Skeletal muscle satellite cell (primary cell): ENCODE results near the gene CFAP61.
A peak's percentile ranks its signal among the peaks of the same experiment; 100 is the strongest.
"Not testable (repeated sequence)": the region's sequence is repeated elsewhere in the genome, so short reads cannot be mapped to it uniquely, and the experiment has no call there.

Experiments used
- H3K27me3 ChIP-seq: 2 replicates; pipeline ENCODE4 v1.7.0; 2013; ENCODE audit warnings: low read length; ENCODE audit not compliant: control insufficient read depth, insufficient read depth
- H3K36me3 ChIP-seq: 2 replicates; pipeline ENCODE4 v1.7.0; 2013; ENCODE audit warnings: mild to moderate bottlenecking, control low read depth, low read length; ENCODE audit not compliant: insufficient read depth
- H3K4me1 ChIP-seq: 2 replicates; pipeline ENCODE4 v1.7.0; 2013; ENCODE audit warnings: low read length; ENCODE audit not compliant: control insufficient read depth, insufficient read depth
- H3K4me2 ChIP-seq: 2 replicates; pipeline ENCODE4 v1.7.0; 2013; ENCODE audit warnings: mild to moderate bottlenecking, low read length
- H3K4me3 ChIP-seq: 2 replicates; pipeline ENCODE4 v1.7.0; 2013; ENCODE audit warnings: low read length
- H3K9ac ChIP-seq: 2 replicates; pipeline ENCODE4 v1.7.0; 2013; ENCODE audit warnings: mild to moderate bottlenecking, low read depth, low read length, moderate library complexity
- H3K9me3 ChIP-seq: replicated peaks from 2 replicates; pipeline ENCODE4 v1.7.0; 2013; ENCODE audit warnings: mild to moderate bottlenecking, control low read depth, low read length

CFAP61 gene

DNA sequence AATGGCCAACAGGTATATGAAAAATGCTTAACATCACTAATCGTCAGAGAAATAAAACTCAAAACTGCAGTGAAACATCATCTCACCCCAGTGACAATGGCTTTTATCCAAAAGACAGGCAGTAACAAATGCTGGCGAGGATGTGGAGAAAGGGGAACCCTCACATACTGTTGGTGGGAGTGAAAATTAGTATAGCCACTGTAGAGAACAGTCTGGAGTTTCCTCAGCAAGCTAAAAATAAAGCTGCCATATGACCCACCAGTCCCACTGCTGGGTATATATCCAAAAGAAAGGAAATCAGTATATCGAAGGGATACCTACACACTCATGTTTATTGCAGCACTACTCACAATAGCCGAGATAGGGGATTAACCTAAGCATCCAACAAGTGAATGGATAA is 292.1 kb downstream of the CFAP61 start:
- Histone ChIP-seq H3K4me3 (no peak overlapping the region), H3K36me3 (no peaks in the 10 kb centered on the region), H3K27me3 (no peaks in the 10 kb centered on the region), H3K4me1 (no peaks in the 10 kb centered on the region), H3K4me2 (no peak overlapping the region), H3K9me3 (no peaks in the 10 kb centered on the region), H3K9ac (no peak overlapping the region)

DNA sequence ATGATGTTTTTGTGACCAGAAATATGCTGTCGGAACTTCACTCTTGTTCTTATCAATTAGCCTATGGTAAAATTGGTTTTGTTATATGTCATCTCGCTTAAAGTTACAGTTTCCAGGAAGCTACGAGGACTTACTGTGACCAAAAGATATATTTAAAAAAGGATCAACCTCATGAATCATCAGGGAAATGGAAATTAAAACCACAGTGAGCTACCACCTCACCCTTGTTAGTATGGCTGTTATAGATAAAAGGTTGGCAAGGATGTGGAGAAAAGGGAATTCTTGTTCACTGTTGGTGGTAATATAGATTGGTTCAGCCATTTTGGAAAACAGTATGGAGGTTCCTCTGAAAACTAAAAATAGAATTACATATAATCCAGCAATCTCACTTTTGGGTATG is 301.2 kb downstream of the CFAP61 start:
- peaks cover 3% of the 10 kb centered on the region for H3K27me3 ChIP-seq
- H3K4me3 ChIP-seq: no peak overlapping the region
- H3K36me3 ChIP-seq: no peaks in the 10 kb centered on the region
- no peak overlapping the region for H3K4me2 ChIP-seq
- no peaks in the 10 kb centered on the region for H3K9me3 ChIP-seq
- no peaks in the 10 kb centered on the region for H3K4me1 ChIP-seq
- no peak overlapping the region for H3K9ac ChIP-seq

DNA sequence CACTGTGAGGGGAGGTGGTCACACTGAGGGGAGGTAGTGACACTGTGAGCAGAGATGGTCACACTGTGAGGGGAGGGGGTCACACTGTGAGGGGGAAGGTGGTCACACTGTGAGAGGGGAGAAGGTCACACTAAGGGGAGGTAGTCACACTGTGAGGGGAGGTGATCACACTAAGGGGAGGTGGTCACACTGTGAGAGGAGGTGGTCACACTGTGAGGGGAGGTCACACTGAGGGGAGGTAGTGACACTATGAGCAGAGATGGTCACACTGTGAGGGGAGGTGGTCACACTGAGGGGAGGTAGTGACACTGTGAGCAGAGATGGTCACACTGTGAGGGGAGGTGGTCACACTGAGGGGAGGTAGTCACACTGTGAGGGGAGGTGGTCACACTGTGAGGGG is 303.2 kb downstream of the CFAP61 start:
- H3K36me3 ChIP-seq, H3K27me3 ChIP-seq, H3K9ac ChIP-seq, H3K4me1 ChIP-seq, H3K4me2 ChIP-seq, H3K4me3 ChIP-seq, H3K9me3 ChIP-seq: not testable (repeated sequence)

DNA sequence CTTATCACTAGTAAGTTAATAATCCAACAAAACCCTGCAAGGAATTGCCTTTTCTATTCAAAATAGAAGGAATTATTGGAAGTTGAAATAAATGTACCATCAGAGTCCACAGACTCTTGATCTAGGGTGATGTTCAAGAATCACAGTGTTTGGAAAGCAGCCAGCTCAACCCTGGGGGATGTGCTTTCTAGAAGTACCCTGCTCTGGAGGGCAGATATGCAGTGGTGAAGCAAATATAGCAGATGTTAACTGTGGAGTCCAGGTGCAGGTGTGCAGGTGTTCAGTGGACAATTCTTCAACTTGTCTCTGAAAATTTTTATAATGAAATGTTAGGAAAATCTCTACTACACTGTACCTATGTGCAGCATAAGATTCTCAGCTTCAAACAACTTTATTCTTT is 306.5 kb downstream of the CFAP61 start:
- peaks cover 38% of the 10 kb centered on the region for H3K27me3 ChIP-seq
- no peak overlapping the region for H3K4me2 ChIP-seq
- no peak overlapping the region for H3K4me3 ChIP-seq
- no peaks in the 10 kb centered on the region for H3K9me3 ChIP-seq
- H3K36me3 ChIP-seq: no peaks in the 10 kb centered on the region
- H3K4me1 ChIP-seq: no peaks in the 10 kb centered on the region
- H3K9ac ChIP-seq: no peak overlapping the region

DNA sequence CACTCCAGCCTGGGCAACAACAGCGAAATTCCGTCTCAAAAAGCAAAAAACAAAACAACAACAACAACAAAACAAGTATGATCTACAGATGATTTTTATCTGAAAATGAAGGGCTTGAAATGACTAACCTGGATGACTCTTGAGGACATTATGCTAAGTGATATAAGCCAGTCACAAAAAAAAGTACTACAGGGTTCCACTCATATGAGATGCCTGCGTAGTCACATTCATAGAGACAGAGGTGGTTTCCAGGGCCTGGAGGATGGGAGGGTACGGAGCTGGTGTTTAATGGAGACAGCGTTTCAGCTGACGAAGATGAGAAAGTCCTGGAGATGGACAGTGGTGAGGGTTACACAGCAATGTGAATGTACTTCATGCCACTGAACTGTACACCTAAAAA is 307.3 kb downstream of the CFAP61 start:
- no peak overlapping the region for H3K9ac ChIP-seq
- H3K36me3 ChIP-seq: no peaks in the 10 kb centered on the region
- H3K9me3 ChIP-seq: no peaks in the 10 kb centered on the region
- no peaks in the 10 kb centered on the region for H3K4me1 ChIP-seq
- H3K4me3 ChIP-seq: no peak overlapping the region
- no peak overlapping the region for H3K4me2 ChIP-seq
- H3K27me3 ChIP-seq: peaks cover 46% of the 10 kb centered on the region

DNA sequence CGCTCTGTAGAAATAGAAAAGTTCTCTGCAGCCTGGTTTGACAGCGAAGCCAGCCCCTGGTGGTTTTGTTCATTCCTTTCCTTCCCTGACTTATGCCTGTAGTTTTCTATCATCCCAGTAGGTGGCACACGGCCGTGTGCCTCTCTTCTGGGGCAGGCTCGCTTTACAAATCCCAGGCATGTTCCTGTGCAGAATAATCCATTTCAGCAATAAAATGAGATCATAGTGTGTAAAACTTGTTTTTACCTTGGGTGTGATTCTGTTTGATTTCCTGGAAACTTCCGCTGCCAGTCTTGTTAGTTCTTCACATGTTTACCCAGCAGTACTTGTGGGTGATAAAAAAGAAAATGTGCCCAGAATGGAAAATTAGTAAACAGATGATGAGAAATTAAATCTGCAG is 308.1 kb downstream of the CFAP61 start:
- Histone ChIP-seq H3K9ac (no peak overlapping the region), H3K4me2 (peak overlapping the region; percentile 31), H3K4me3 (no peak overlapping the region), H3K36me3 (no peaks in the 10 kb centered on the region), H3K27me3 (peaks cover 54% of the 10 kb centered on the region), H3K4me1 (no peaks in the 10 kb centered on the region), H3K9me3 (no peaks in the 10 kb centered on the region)

DNA sequence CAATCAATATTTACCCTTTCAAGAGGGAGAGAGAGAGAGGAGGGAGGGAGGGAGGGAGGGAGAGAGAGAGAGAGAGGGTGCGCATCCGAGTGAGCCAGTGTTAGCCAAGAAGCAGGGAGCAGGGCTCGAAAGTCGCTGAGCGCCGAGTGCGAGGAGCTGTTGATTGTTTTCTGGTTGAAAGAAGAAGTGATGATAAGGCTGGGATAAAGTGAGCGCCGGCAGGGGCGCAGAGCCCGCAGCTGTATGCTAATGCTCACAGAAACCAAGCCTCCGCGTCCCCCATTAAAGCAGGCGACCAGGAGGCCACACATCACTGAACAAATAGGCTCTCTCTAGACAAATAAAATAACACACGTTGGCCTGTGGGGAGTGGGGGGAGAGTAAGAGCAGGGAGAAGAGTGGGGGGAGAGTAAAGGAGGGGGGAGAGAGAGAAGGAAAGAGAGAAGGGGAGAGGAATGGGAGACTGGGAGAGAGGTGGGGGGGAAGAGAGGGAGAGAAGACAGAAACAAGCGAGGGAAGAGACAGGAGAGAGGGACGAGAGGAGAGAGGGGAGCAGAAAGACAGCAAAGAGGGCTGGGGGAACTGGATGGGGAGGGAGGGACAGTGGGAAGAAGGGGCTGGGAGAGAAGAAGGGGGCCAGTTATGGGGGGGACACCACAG is 310.6 kb downstream of the CFAP61 start:
- Histone ChIP-seq H3K9ac (no peak overlapping the region), H3K9me3 (no peaks in the 10 kb centered on the region), H3K4me1 (no peaks in the 10 kb centered on the region), H3K36me3 (no peaks in the 10 kb centered on the region), H3K4me2 (no peak overlapping the region), H3K4me3 (no peak overlapping the region), H3K27me3 (peaks cover 71% of the 10 kb centered on the region)

DNA sequence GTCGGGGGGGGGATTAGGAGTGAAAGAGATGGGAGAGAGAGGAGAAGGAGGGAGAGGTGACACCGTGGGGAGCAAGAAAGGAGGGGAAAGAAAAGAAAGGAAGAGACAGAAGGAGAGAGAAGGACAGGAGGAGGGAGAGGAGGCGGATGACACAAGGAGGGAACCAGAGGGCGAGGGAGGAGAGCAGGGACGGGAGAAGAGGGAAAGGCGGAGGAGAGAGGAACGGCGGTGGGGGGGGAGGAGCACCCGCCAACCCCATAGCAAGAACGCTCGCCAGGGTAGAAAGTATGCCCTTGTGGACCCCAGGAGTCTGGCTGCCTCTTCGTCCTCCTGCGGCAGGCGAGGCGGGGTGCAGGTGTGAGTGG is 311.1 kb downstream of the CFAP61 start:
- peaks cover 69% of the 10 kb centered on the region for H3K27me3 ChIP-seq
- H3K4me2 ChIP-seq: no peak overlapping the region
- no peaks in the 10 kb centered on the region for H3K36me3 ChIP-seq
- no peak overlapping the region for H3K4me3 ChIP-seq
- H3K4me1 ChIP-seq: no peaks in the 10 kb centered on the region
- no peaks in the 10 kb centered on the region for H3K9me3 ChIP-seq
- H3K9ac ChIP-seq: no peak overlapping the region

DNA sequence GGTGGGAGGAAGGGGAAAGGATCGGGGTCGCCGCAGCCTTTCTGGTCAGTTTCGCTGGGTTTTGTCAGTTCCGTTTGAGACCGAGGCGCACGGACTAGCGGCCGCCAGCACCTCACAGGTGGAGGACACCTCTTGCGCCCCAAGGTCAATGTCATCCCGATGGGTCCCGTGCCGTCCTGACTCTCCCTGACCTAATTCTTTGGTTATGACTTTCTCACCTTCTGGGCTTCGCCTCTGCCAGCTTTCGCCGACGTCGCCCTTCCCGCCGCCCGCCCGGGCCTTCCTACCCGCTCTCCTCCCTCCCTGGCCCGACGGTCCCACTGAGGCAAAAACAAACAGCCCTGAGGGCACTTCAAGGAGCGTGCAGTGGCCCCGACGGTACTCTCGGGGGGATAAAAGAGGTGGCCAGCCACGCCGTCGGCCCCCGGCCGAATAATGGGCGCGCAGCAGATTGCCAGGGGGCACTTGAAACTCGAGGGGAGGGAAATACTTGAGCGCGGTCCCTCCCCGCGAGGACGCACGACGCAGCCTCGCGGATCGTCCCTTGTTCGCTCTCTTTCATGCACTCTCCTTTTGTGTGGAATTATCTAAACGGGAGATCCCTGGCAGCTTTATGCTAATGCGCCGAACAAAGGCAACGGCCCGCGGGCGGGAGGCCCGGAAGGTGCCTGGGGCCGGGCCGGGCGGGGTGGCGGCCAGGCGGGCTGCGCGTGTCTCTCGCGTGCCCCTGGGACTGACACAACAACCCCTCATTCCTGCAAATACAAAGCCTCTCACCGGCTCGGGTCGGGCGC is 311.7 kb downstream of the CFAP61 start:
- H3K9me3 ChIP-seq: no peaks in the 10 kb centered on the region
- no peaks in the 10 kb centered on the region for H3K36me3 ChIP-seq
- H3K27me3 ChIP-seq: peaks cover 69% of the 10 kb centered on the region
- H3K4me2 ChIP-seq: no peak overlapping the region
- no peaks in the 10 kb centered on the region for H3K4me1 ChIP-seq
- no peak overlapping the region for H3K4me3 ChIP-seq
- no peak overlapping the region for H3K9ac ChIP-seq

DNA sequence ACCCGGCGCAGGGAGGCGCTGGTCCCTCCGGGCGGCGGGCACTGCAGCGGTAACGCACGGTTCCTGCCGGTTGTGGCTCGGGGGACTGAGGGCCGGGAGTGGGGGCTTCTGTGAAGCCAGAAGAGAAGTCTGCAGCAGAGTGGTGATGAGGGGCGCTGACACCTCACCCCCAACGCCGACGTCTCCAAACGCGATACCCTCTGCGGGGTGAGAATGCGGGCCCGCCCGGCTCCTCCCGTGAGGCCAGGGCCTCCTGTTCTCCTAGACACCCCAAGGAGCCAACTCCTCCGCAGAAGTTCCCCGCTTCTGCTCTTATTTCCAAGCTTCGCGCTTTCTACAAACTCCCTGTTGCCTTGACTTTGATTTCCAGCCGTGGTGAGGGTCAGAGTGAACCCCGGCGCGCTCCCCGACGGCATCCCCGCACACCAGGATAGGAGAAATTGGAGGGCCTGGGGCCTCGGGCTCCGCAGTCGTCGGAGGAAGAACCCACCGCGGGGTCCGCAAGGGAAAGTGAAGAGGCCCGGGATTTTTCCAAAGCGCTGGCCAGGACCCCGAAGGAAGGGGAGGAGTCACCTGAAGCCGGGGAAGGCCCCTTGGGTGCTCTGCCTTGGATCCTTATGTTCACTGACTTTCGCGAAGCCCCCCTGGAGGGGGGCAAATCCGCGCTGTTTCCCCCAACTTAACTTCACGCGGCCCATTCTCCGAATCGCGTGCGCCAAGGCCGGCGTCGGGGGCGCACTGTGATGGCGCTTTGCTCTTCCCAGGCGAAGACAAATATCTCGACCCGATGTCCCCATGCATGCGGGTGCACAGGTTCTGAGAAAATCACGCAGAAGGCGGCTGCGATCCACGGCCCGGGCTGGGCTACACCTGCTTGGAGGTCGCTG is 312.5 kb downstream of the CFAP61 start:
- no peaks in the 10 kb centered on the region for H3K36me3 ChIP-seq
- H3K4me2 ChIP-seq: no peak overlapping the region
- H3K27me3 ChIP-seq: peaks cover 75% of the 10 kb centered on the region
- H3K4me1 ChIP-seq: no peaks in the 10 kb centered on the region
- no peak overlapping the region for H3K4me3 ChIP-seq
- H3K9ac ChIP-seq: no peak overlapping the region
- H3K9me3 ChIP-seq: no peaks in the 10 kb centered on the region

DNA sequence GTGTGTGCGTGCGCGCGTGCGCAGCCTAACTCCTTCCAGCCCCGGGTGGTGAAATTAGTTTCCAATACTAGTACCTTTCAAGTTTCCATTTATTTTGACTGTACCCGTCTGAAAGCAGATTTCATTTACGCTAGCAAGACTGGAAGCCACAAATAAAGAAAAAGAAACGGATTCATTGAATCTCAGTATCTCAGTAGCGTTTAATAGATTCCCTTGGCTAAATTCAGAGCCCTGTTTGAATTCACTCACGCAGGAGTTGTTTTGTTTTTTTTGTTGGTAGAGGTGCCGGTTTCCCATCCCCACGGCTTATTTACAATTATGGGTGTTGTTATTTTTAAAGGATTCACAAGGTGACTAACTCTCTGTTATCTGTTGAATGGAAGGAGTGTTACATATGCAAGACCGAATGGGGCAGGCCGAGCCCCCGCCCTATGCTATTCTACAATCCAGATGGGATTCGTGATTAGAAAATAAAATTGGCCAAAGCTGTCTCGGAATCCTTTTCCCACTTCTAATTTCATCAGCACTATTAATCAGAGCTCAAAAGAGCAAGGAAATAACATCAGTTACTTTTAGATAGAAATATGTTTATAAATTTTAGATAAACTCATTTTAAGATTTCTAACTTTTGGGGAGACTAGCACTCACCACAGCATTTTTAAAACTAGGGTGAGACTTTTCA is 313.3 kb downstream of the CFAP61 start:
- Histone ChIP-seq H3K4me3 (no peak overlapping the region), H3K27me3 (peaks cover 79% of the 10 kb centered on the region), H3K9me3 (no peaks in the 10 kb centered on the region), H3K9ac (no peak overlapping the region), H3K4me2 (no peak overlapping the region), H3K4me1 (no peaks in the 10 kb centered on the region), H3K36me3 (no peaks in the 10 kb centered on the region)
